B cell (primary cell): Measurements from ENCODE around the gene AKT2. TPM values are rescaled to one million over a fixed set of nuclear protein-coding genes. Genes with fewer than 3 reads are reported as not detected.
A peak's percentile ranks its signal among the peaks of the same experiment; 100 is the strongest.

Experiments used
- ATAC-seq: fragments of 200-7000 bp; cut with Tn5 transposase; one replicate; pipeline ENCODE4 v1.10.0; 2021; ENCODE audit warnings: low read depth, mild to moderate bottlenecking, moderate number of reproducible peaks, moderate library complexity
- CTCF ChIA-PET: fragments of 350-600 bp; sonication (Branson Sonifier 250); formaldehyde crosslinking; loops from one replicate; lab custom pipeline; 2021; ENCODE audit warnings: antibody characterized with exemption, inconsistent platforms; lab: Charles Lee
- POLR2A ChIA-PET: fragments of 350-600 bp; sonication (Branson Sonifier 250); formaldehyde crosslinking; loops from one replicate; lab custom pipeline; 2021; ENCODE audit warnings: antibody characterized with exemption; lab: Charles Lee
- DNase-seq: peaks from one replicate; pipeline ENCODE4 v3.0.0; 2013
- H2AFZ ChIP-seq: 2 replicates; pipeline ENCODE4 v1.6.1; 2012; ENCODE audit warnings: mild to moderate bottlenecking, low read depth, low read length; ENCODE audit not compliant: insufficient read depth, poor library complexity, severe bottlenecking
- H3K27ac ChIP-seq, 2 donors: 1 replicate in 1 of 2; 2 replicates in 1 of 2; pipeline ENCODE4 v1.5.1; 2012 to 2013; ENCODE audit warnings: low read length in 2 of 2, mild to moderate bottlenecking in 2 of 2, moderate library complexity in 1 of 2
- H3K27me3 ChIP-seq, 4 experiments: fragments of 200-600 bp in 1 of 4; sonication (generic) in 1 of 4; replicated peaks in 1 of 4; 1 replicate in 2 of 4; 2 replicates in 2 of 4; pipeline versions ENCODE4 v1.6.1 to v1.7.0; 2013 to 2016; ENCODE audit warnings: low read length in 3 of 4, mild to moderate bottlenecking in 2 of 4, mixed read lengths in 1 of 4, moderate library complexity in 1 of 4; ENCODE audit not compliant: insufficient read depth in 4 of 4, control insufficient read depth in 3 of 4; ENCODE audit errors: control extremely low read depth in 1 of 4
- H3K36me3 ChIP-seq, 2 experiments: replicated peaks in 1 of 2; 1 replicate in 1 of 2; 2 replicates in 1 of 2; pipeline versions ENCODE4 v1.6.1 to v1.7.1; 2013; ENCODE audit warnings: low read length in 1 of 2; ENCODE audit not compliant: insufficient read depth in 2 of 2, control insufficient read depth in 1 of 2; ENCODE audit errors: control extremely low read depth in 1 of 2, extremely low read depth in 1 of 2
- H3K4me1 ChIP-seq, 2 donors: fragments of 200-600 bp in 1 of 2; sonication (generic) in 1 of 2; 1 replicate in 1 of 2; 2 replicates in 1 of 2; pipeline versions ENCODE4 v1.5.1 to v1.6.1; 2013 to 2017; ENCODE audit warnings: low read length in 2 of 2; ENCODE audit not compliant: control insufficient read depth in 2 of 2, insufficient read depth in 2 of 2
- H3K4me2 ChIP-seq: replicated peaks from 2 replicates; pipeline ENCODE3; 2012; ENCODE audit warnings: mild to moderate bottlenecking, low read depth, low read length; ENCODE audit not compliant: poor library complexity, severe bottlenecking
- H3K4me3 ChIP-seq, 5 experiments: fragments of 200-600 bp in 1 of 5; sonication (generic) in 1 of 5; 1 replicate in 3 of 5; 2 replicates in 2 of 5; pipeline versions ENCODE4 v1.5.1 to v1.7.0; 2011 to 2016; ENCODE audit warnings: low read length in 4 of 5, mild to moderate bottlenecking in 4 of 5, low read depth in 2 of 5, control low read depth in 1 of 5, moderate library complexity in 1 of 5; ENCODE audit not compliant: insufficient read depth in 1 of 5; ENCODE audit errors: control extremely low read depth in 1 of 5, extremely low read depth in 1 of 5
- H3K79me2 ChIP-seq: fragments of 200-600 bp; sonication (generic); one replicate; pipeline ENCODE4 v1.6.0; 2016; ENCODE audit warnings: low read length; ENCODE audit not compliant: control insufficient read depth, insufficient read depth
- H3K9ac ChIP-seq: fragments of 200-600 bp; sonication (generic); 2 replicates; pipeline ENCODE4 v1.6.1; 2017; ENCODE audit warnings: mild to moderate bottlenecking, low read length, moderate library complexity
- H3K9me3 ChIP-seq, 3 donors: one replicate each; pipeline versions ENCODE4 v1.6.1 to v1.7.1; 2013; ENCODE audit warnings: low read length in 2 of 3; ENCODE audit not compliant: control insufficient read depth in 2 of 3, insufficient read depth in 1 of 3; ENCODE audit errors: control extremely low read depth in 1 of 3
- H4K20me1 ChIP-seq: 2 replicates; pipeline ENCODE4 v1.6.0; 2012; ENCODE audit warnings: mild to moderate bottlenecking, low read length; ENCODE audit not compliant: insufficient read depth, control insufficient read depth, poor library complexity, severe bottlenecking
- H3K27ac Mint-ChIP-seq: one replicate; pipeline ENCODE4 v1.8.0; 2021; ENCODE audit warnings: mixed read lengths
- H3K27me3 Mint-ChIP-seq: one replicate; pipeline ENCODE4 v1.8.0; 2021; ENCODE audit warnings: mixed read lengths
- H3K4me1 Mint-ChIP-seq: one replicate; pipeline ENCODE4 v1.8.0; 2021; ENCODE audit warnings: mixed read lengths
- H3K4me3 Mint-ChIP-seq: one replicate; pipeline ENCODE4 v1.8.0; 2021; ENCODE audit warnings: mixed read lengths
- H3K9me3 Mint-ChIP-seq: one replicate; pipeline ENCODE4 v1.8.0; 2022; ENCODE audit warnings: mixed read lengths; ENCODE audit not compliant: insufficient read depth
- EZH2 ChIP-seq: IDR thresholded peaks from 2 replicates; pipeline ENCODE4 v1.6.1; 2012; ENCODE audit warnings: borderline replicate concordance, low read depth, mild to moderate bottlenecking, moderate library complexity, low read length; ENCODE audit not compliant: insufficient read depth, poor library complexity, severe bottlenecking
- WGBS: methylation state at CpG from one replicate; pipeline ENCODE4 v1.1.5; 2013; ENCODE audit warnings: missing lambda C conversion rate; ENCODE audit not compliant: insufficient coverage; 5-methylcytosine and 5-hydroxymethylcytosine counted together
- intact Hi-C: fragments of 100-400 bp; cut with micrococcal nuclease; formaldehyde crosslinking; loops from one replicate; pipeline ENCODE4 v1.10.0; 2022
- polyA plus RNA-seq: library from polyadenylated mRNA; depleted of rRNA; stranded (reverse); fragments of >200 nt; gene quantifications from 2 replicates; pipeline ENCODE4 v1.2.3, GENCODE V29; 2012
- total RNA-seq, 2 donors: library from RNA; stranded (reverse); fragments of 120-200 nt in 1 of 2; gene quantifications; 1 replicate in 1 of 2; 2 replicates in 1 of 2; pipeline versions ENCODE4 v1.2.3 to v1.2.4, GENCODE V29; 2013 to 2022
- TF ChIP-seq, protein P1 (sequence below): fragments of 200-600 bp; IDR thresholded peaks from one replicate; pipeline ENCODE4 v1.8.0; 2022; ENCODE audit warnings: antibody characterized with exemption, mild to moderate bottlenecking

AKT2 gene
- total and polyA plus RNA-seq, 2 donors (not counting 1 experiment from before 2014, with no cell fraction given): 195 to 243 TPM

DNA sequence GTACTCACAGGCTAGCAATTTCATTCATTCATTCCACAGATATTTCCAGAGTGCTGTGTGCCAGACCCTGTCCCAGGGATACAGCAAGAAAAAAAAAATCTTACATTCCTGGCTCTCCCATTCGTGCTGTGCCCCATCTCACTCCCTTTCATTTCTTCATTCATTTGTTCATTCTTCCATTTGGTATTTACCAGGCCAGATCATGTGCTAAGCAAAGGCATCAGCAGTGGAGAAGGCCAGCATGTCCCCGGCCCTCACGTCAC is 91.6 kb downstream of the AKT2 start:
- Mint-ChIP-seq H3K9me3 (no peaks in the 10 kb centered on the region), H3K27ac (peak overlapping the region; percentile 34), H3K27me3 (no peaks in the 10 kb centered on the region), H3K4me1 (peaks cover 31% of the 10 kb centered on the region), H3K4me3 (peak overlapping the region; percentile 38)
- intact Hi-C loops: no loop called here
- H3K4me1 ChIP-seq: peaks cover 10 to 25% of the 10 kb centered on the region in 2 donors
- H3K27ac ChIP-seq: no peak overlapping the region
- ChIA-PET POLR2A (interaction anchor here (0.7 kb wide), 1 partner anchor 1639 kb away, joined by 3 read pairs; no protein-coding TSS in a partner anchor), CTCF (no interaction called here)
- H4K20me1 ChIP-seq: no peaks in the 10 kb centered on the region
- H2AFZ ChIP-seq: no peak overlapping the region
- H3K36me3 ChIP-seq: peaks cover 0 to 3% of the 10 kb centered on the region in 2 experiments
- TF ChIP-seq, protein P1, sequence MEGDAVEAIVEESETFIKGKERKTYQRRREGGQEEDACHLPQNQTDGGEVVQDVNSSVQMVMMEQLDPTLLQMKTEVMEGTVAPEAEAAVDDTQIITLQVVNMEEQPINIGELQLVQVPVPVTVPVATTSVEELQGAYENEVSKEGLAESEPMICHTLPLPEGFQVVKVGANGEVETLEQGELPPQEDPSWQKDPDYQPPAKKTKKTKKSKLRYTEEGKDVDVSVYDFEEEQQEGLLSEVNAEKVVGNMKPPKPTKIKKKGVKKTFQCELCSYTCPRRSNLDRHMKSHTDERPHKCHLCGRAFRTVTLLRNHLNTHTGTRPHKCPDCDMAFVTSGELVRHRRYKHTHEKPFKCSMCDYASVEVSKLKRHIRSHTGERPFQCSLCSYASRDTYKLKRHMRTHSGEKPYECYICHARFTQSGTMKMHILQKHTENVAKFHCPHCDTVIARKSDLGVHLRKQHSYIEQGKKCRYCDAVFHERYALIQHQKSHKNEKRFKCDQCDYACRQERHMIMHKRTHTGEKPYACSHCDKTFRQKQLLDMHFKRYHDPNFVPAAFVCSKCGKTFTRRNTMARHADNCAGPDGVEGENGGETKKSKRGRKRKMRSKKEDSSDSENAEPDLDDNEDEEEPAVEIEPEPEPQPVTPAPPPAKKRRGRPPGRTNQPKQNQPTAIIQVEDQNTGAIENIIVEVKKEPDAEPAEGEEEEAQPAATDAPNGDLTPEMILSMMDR: no peak
- TF ChIP-seq EZH2: no peak
- no peak overlapping the region for H3K4me2 ChIP-seq
- no peak for DNase-seq
- no peaks in the 10 kb centered on the region for H3K27me3 ChIP-seq
- no peaks in the 10 kb centered on the region for H3K9me3 ChIP-seq
- peaks cover 8% of the 10 kb centered on the region for H3K79me2 ChIP-seq
- ATAC-seq: no peak
- H3K9ac ChIP-seq: no peak overlapping the region
- 97% methylated on average over 3 of the region's 3 CpGs for WGBS
- H3K4me3 ChIP-seq: no peak overlapping the region

DNA sequence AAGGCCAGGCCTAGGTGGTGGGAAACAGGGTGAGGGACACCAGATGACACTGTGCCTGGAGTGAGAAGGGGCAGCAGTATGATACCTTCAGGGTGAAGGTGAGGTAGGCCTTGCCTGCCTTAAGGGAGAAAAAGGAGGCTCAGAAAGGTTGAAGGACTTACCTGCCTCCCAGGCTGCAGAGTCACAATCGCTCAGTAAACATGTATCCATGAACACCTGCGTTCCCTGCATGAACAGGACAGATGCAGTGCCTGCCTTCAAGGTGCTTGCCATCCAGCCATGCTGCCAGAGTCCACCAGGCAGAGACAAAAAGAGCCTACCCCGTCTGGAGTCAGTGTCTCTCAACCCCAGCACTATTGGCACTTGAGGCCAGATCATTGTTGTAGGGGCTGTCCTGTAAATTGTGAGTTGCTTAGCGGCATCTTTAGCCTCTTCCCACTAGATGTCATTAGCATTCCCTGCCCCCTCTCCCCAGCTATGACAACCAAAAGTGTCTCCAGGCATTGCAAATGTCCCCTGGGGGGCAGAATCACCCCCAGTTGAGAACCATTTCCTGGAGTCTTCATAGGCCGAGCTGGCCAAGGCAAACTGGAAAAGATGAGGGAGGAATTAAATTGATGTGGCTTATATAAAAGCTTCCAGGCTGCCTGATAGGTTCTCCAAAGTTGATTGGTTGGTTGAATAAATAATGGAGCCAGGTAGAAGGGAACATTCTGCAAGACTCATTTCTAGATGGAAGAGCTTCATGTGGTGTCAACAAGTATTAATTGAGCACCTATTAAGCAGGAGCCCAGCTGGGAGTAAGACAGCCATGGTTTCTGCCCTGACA is 92.2 kb downstream of the AKT2 start:
- peaks cover 31% of the 10 kb centered on the region for H3K4me1 Mint-ChIP-seq

More for the DNA sequence above, 92.2 kb downstream of the AKT2 start:
- H3K27me3 ChIP-seq: no peaks in the 10 kb centered on the region
- Mint-ChIP-seq H3K27me3 (no peaks in the 10 kb centered on the region), H3K4me3 (peak overlapping the region; percentile 76), H3K27ac (peak overlapping the region; percentile 56), H3K9me3 (no peaks in the 10 kb centered on the region)
- H2AFZ ChIP-seq: no peak overlapping the region
- H4K20me1 ChIP-seq: no peaks in the 10 kb centered on the region
- POLR2A ChIA-PET: interaction anchor here (0.7 kb wide), 1 partner anchor 1638 kb away, joined by 3 read pairs; no protein-coding TSS in a partner anchor
- H3K79me2 ChIP-seq: peaks cover 8% of the 10 kb centered on the region
- 100% methylated on average over 2 of the region's 5 CpGs for WGBS
- TF ChIP-seq EZH2: no peak
- TF ChIP-seq, protein P1: no peak
- H3K4me2 ChIP-seq: peak overlapping the region; percentile 99
- no peak overlapping the region for H3K4me3 ChIP-seq
- no peaks in the 10 kb centered on the region for H3K9me3 ChIP-seq
- DNase-seq: peak; percentile 13
- H3K4me1 ChIP-seq: peaks cover 10 to 25% of the 10 kb centered on the region in 2 donors
- H3K36me3 ChIP-seq: peaks cover 0 to 3% of the 10 kb centered on the region in 2 experiments
- intact Hi-C loops: no loop called here
- no peak overlapping the region for H3K27ac ChIP-seq
- no peak for ATAC-seq
- H3K9ac ChIP-seq: no peak overlapping the region
- CTCF ChIA-PET: no interaction called here
